Measurements from ENCODE around the gene TEX22. TPM values are rescaled to one million over a fixed set of nuclear protein-coding genes. Genes with fewer than 3 reads are reported as not detected.

TEX22 gene
- total RNA-seq, 4 donors from 2014 or later, result 0.17 to 0.34 TPM; not detected in 2

DNA sequence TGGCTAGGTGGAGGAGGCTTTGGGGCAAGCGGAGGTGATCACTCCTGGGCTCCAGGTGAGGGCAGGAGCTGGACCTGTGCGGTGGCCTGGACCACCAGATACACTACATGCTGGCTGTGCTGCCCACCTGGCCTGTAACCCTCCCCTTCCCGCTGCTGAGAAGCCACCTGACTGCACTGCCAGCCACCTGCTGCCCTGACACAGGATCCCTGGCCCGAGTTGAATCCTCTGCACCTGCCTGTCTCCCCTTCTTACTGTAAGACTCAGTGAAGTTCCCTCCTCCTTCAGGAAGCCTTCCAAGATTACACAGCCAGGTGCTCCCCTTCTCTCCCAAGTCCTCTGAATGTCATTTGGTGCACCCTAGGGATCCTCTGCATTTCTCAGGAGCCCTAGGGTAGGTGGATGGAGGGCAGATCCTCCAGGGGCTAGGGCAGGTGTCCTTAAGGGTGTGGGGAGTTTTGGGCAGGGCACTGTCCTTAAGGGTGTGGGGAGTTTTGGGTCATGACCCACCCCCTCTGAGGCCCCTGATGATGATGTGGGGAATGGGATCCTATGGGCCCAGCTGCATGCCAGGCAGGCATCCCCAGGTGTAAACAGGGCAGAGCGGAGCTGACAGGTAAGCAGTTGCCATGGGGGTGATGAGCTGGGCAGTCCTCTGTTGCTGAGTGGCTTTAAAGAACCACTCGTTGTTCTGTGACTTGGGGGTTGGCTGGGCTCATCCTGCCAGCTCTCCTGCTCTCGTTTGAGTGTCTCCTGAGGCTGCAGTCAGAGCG is 14.6 kb downstream of the TEX22 start:
- DNase-seq (ENCODE audit: low spot score in 2 of 2), result no peak
- no peak for TF ChIP-seq POLR2A (IDR thresholded peaks at IDR 0.05)
- TF ChIP-seq, protein P1, sequence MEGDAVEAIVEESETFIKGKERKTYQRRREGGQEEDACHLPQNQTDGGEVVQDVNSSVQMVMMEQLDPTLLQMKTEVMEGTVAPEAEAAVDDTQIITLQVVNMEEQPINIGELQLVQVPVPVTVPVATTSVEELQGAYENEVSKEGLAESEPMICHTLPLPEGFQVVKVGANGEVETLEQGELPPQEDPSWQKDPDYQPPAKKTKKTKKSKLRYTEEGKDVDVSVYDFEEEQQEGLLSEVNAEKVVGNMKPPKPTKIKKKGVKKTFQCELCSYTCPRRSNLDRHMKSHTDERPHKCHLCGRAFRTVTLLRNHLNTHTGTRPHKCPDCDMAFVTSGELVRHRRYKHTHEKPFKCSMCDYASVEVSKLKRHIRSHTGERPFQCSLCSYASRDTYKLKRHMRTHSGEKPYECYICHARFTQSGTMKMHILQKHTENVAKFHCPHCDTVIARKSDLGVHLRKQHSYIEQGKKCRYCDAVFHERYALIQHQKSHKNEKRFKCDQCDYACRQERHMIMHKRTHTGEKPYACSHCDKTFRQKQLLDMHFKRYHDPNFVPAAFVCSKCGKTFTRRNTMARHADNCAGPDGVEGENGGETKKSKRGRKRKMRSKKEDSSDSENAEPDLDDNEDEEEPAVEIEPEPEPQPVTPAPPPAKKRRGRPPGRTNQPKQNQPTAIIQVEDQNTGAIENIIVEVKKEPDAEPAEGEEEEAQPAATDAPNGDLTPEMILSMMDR (IDR thresholded peaks at IDR 0.05), result no peak
- no peak overlapping the region for H3K4me3 ChIP-seq (ENCODE audit: low read depth, poor library complexity, severe bottlenecking)
- 85 to 90% methylated on average over 7 to 8 of the region's 8 CpGs for WGBS, 2 donors
- intact Hi-C loops (cut with DNase I; ENCODE audit: low total_unique reads), result no loop called here

DNA sequence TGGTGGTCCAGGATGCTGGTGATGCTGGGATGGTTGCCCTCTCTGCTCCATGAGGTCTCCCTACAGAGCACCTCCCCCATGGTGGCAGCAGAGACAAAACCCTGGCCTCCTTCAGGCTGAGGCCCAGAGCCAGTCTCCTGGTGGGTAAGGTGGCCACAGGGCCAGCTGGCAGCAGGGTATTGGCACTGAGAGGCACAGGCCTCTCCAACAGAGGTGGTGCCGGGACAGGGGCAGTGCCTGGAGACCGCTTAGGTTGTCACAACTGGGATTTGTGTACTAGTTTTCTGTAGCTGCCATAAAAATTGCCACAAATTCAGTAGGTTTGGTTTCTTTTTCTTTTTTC is 15.2 kb downstream of the TEX22 start:
- WGBS, 2 donors, result 80 to 83% methylated on average over 2 of the region's 2 CpGs
- intact Hi-C loops (cut with DNase I; ENCODE audit: low total_unique reads), result no loop called here
- TF ChIP-seq, protein P1 (IDR thresholded peaks at IDR 0.05), result no peak
- TF ChIP-seq POLR2A (IDR thresholded peaks at IDR 0.05), result no peak
- H3K4me3 ChIP-seq (ENCODE audit: low read depth, poor library complexity, severe bottlenecking), result no peak overlapping the region
- DNase-seq (ENCODE audit: low spot score in 2 of 2), result no peak

GRCh38 chr14:105414456-105415371 is 16.4 kb downstream of the TEX22 start:
- WGBS, 2 donors, result 16 to 30% methylated on average over 40 to 74 of the region's 79 CpGs
- TF ChIP-seq, protein P1 (IDR thresholded peaks at IDR 0.05), result no peak
- no peak for TF ChIP-seq POLR2A (IDR thresholded peaks at IDR 0.05)
- intact Hi-C loops (cut with DNase I; ENCODE audit: low total_unique reads), result no loop called here
- H3K4me3 ChIP-seq (ENCODE audit: low read depth, poor library complexity, severe bottlenecking), result peak overlapping the region; percentile 23
- peak; percentile 47 to 95 for DNase-seq (ENCODE audit: low spot score in 2 of 2)

- WGBS, 2 donors, result 90 to 91% methylated on average over 25 of the region's 25 CpGs
- no peak for TF ChIP-seq POLR2A (IDR thresholded peaks at IDR 0.05)
- TF ChIP-seq, protein P1 (IDR thresholded peaks at IDR 0.05), result no peak
- H3K4me3 ChIP-seq (ENCODE audit: low read depth, poor library complexity, severe bottlenecking), result no peak overlapping the region
- intact Hi-C loops (cut with DNase I; ENCODE audit: low total_unique reads), result no loop called here
- DNase-seq (ENCODE audit: low spot score in 2 of 2), result no peak
These were observed 17.4 kb downstream of the TEX22 start for GRCh38 chr14:105415481-105416428.

DNA sequence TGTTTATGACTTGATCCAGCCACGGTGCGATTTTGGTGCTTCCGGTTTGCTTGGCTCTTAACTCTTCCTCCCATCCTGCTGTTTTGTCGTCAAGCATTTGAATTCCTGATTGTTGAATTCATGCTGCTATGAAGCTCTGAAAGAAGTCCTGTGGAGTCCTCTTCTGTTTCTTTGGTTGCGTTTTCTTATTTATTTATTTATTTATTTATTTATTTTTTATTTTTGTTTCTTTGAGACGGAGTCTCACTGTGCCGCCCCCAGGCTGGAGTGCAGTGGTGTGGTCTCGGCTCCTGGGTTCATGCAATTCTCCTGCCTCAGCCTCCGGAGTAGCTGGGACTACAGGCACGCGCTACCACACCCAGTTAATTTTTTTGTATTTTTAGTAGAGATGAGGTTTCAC is 18.3 kb downstream of the TEX22 start:
- 98% methylated on average over 11 of the region's 11 CpGs for WGBS, 2 donors
- no peak overlapping the region for H3K4me3 ChIP-seq (ENCODE audit: low read depth, poor library complexity, severe bottlenecking)
- DNase-seq (ENCODE audit: low spot score in 2 of 2), result no peak
- TF ChIP-seq, protein P1 (IDR thresholded peaks at IDR 0.05), result no peak
- TF ChIP-seq POLR2A (IDR thresholded peaks at IDR 0.05), result no peak
- intact Hi-C loops (cut with DNase I; ENCODE audit: low total_unique reads), result no loop called here

Data from lower leg skin (tissue), 4 donors.